HCEC 1CT (cell line): Measurements from ENCODE around the gene ACOD1.
"Not testable (repeated sequence)": the region's sequence is repeated elsewhere in the genome, so short reads cannot be mapped to it uniquely, and the experiment has no call there.

Source experiments
- DNase-seq: peaks from one replicate; pipeline ENCODE4 v3.0.0-alpha.2; 2017

Gene ACOD1

DNA sequence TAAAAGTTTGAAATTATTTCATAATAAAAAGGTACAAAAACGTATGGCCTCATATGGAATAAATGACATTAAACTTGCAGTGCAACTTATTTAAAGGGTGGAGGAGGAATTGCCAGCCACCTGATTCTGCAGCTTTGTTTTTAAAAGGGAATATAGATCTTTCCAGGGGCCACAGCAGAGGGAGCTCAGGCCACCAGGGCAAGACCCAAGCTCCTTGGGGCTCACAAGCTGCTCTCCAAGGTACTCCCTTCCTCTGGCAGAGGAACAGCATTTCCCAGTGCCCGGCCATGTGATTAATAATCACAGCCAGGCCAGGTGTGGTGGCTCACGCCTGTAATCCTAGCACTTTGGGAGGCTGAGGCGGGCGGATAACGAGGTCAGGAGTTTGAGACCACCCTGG is 6.2 kb downstream of the ACOD1 start:
- no peak for DNase-seq

DNA sequence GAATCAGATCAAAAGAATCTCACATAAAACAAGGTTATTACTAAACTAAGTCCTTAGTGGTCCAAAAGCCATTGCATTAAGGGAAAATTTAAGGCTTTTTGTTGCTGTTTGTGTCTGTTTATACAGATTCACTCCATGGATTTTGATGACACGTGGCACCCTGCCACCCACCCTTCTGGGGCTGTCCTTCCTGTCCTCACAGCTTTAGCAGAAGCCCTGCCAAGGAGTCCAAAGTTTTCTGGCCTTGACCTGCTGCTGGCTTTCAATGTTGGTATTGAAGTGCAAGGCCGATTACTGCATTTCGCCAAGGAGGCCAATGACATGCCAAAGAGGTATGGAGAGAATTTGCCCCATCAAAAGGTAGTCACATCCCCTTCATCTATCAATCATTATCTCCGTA is 6.9 kb downstream of the ACOD1 start:
- DNase-seq, result no peak

DNA sequence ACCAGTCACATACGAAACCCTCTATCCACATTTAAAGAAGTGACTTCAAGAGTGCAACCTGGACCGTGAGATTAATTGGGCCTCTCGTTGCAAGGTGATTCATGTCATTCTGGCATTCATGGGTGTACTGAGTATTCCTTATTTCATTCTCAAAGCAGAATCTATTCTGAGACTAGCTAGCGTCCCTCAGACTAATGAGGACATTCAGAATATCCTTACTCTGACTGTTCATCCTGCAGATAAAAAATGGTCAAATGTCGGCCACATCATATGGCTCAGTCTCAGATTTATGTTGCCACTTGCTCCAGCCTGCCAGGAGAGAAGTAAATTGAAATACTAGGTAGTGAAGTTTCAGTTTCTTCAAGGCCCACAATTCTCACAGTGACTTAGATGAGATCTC is 7.3 kb downstream of the ACOD1 start:
- DNase-seq, result no peak

DNA sequence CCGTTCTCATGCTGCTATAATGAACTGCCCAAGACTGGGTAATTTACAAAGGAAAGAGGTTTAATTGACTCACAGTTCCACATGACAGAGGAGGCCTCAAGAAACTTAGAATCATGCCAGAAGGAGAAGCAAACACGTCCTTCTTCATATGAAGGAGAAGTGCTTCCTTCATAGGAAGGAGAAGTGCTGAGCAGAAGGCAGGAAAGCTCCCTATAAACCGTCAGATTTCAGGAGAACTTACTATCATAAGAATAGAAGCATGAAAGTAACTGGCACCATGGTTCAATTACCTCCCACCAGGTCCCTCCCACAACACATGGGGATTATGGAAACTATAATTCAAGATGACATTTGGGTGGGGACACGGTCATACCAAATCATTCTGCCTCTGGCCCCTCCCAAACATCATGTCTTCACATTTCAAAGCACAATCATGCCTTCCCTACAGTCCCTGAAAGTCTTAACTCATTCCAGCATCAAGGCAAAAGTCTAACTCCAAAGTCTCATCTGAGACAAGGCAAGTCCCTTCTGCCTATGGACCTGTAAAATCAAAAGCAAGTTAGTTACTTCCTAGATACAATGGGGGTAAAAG is 10.6 kb downstream of the ACOD1 start:
- no peak for DNase-seq

DNA sequence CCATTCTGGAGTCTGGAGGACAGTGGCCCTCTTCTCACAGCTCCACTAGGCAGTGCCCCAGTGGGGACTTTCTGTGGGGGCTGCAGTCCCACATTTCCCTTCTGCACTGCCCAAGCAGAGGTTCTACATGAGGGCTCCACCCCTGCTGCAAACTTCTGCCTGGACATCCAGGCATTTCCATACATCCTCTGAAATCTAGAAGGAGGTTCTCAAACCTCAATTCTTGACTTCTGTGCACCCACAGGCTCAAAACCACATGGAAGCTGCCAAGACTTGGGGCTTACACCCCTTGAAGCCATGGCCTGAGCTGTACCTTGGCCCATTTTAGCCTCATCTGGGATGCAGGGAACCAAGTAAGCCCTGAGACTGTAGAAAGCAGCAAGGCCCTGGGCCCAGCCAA is 11.4 kb downstream of the ACOD1 start:
- not testable (repeated sequence) for DNase-seq

DNA sequence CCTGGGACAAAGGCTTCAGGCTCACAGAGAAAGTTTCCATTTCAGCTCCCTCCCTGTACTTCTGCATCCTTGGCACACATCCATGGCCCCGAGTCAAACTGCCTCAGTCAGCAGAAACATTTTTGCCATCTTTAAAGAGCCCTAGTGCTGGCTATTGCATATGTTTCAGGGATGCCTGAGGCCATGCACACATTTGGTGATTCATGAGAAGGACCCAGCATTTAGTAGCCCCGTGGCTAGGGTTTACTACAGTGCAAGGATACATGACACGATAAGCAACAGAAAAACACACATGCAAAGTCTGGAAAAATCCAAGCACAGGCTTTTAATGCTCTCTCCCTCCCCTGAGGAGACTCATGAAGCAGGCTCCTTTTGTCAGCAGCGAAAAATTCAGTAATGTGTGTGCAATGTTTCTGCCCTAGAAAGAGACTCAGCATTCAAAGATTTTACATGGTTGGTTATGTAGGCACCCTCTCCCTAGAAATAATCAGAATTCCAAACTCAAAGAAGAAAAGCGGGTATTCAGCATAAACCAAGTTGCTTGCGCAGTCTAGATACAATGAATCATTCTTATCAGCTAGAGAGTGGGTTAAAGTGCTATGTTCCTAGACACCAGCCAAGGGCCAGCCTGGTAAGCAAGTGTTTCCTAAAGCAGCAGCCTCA is 17.6 kb downstream of the ACOD1 start:
- DNase-seq, result peak; percentile 18

DNA sequence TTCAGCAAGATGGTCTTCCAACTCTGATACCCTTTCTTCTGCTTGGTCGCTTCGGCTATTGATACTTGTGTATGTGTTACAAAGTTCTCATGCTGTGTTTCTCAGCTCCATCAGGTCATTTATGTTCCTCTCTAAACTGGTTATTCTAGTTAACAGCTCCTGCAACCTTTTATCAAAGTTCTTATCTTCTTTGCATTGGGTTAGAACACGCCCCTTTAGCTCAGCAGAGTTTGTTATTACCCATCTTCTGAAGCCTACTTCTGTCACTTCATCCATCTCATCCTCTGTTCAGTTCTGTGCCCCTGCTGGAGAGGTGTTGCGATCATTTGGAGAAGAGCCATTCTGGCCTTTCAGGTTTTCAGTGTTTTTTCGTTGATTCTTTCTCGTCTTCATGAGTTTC is 18.7 kb downstream of the ACOD1 start:
- no peak for DNase-seq

DNA sequence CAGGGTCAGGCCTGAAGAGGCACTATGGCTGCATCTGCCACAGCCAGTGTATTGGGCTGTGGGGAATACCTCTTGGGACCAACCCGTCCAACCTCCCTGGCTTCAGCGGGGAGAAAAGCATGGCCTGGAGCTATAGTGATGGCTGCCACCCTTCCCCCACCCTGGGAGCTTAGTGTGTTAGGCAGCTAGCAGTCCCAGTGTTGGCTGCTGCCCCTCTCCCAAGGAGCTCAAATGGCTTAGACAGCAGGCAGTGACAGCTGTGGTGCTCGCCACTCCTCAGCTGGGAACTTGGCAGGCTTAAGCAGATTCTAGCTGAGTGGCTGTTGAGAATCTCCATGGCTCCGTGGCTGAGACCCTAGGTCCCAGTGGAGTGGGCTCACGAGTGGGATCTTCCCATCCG is 19.7 kb downstream of the ACOD1 start:
- DNase-seq, result no peak

DNA sequence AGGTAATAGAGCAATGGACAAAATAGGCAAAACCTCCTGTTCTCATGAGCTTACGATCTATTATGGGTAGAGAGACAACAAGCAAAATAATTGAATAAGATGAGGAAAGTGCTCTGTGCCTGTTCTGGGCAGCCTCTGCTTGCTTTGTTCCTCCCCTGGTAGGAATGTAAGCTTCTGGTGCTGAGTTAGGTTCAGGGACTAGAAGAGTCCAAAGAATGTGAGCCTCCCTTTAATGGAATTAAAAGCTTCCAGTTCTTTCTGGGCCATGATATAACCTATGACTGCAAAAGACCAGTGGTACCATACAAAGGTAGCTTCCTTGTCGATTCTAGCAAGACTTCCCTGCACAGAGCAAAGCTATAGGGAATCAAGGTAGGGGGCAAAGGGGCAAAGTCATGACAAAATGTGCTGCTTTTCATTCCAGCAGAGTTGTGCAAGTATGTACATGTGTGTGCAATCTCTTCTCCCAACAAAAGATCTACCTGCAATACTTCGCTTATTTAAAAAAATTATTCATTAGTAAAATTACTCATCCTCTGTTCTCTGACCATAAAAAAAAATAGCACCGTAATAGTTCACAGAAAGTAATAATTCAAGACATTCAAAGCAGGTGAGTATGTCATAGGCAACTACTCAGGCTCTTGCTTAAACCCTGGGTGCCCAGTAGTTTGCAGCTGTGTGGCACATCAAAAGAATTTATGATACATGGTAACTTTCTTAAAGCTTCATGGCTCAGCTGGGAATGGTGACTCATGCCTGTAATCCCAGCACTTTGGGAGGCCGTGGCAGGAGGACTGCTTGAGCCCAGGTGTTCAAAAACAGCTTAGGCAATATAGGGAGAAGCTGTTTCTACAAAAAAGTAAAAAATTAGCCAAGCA is 21.4 kb downstream of the ACOD1 start:
- peak; percentile 45 for DNase-seq

DNA sequence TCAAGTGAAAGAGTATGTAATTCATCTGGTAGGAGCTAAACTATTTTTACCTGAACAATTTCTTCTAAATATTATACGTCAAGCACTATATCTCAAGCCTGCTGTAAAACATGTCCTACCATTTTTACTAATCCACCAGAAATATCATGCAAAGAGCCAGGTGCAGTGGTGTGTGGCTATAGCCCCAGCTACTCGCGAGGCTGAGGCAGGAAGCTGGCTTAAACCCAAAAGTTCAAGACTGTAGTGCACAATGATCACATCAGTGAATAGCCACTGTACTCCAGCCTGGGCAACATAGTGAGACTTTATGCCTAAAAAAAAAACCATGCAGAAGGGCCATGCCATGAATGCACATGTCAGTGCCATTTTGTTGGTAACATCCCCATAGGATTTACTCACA is 22.9 kb downstream of the ACOD1 start:
- DNase-seq, result no peak

DNA sequence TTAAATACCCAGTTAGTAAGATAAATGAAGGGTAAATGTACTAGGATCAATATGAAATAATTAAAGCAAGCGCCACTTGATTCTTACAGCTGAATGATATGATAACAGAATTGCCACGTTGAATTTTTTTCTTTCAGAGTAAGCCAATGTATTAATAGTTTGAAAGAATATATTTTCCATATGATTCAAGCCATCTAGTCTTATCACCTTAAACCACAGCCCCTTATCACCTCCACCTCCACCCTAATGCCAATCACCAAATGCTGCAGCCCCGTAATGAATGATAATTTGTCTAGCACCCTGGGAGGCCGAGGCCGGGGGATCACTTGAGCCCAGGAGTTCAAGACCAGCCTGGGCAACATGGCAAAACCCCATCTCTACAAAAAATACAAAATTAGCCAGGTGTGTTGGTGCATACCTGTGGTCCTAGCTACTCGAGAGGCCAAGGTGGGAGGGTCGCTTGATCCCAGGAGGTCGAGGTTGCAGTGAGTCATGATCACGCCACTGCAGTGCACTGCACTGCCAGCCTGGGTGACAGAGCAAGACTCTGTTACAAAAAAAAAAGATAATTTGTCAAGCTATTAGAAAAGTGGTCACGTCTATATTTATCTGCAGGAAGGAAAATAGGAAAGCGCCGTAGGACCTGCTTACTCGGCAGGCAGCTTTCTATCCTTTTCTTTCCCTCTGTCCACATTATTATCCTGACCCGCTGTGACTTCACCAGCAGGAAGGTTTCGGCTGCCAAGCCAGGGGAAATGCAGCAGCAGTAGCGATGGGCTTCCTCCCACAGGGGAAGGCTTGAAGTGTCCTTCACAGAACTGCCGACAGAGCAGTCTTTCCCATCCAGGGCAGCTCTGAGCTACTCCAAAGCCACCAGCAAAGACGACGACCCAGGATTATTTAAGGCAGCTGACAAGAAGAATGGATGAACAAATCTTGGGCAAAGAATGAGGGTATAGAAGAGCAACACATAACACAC is 23.8 kb downstream of the ACOD1 start:
- no peak for DNase-seq

DNA sequence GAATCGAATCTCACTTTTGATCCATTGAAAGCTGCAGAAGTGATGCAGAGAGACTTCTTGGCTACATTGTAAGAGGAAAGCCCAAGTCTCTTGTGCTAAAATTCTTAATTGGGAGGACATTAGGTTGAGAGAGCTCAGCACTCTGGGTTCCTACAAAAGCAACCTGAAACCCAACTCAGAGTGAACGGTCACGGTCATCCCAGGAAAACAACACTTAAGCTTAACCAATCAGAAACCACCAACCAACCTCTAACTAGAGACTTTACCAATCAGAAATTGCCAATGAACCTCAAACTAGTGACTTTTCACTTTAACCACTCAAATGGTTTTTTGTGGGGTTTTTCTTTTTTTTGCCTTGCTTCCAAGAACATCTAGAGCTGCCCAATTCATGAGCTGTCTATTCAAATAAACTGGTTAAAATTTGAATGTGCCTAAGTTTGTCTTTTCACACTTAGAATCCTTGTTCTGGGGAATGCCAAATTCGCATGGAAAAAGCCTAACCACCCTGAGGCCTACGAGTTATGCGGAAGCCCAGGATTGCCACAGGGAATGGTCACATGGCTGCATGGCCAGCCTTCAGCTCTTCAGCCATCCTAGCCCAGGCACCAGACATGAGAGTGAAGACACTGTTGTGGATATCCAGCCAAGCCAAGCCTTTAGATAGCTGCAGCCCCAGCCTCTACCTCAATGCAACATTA is 25.8 kb downstream of the ACOD1 start:
- DNase-seq, result no peak

DNA sequence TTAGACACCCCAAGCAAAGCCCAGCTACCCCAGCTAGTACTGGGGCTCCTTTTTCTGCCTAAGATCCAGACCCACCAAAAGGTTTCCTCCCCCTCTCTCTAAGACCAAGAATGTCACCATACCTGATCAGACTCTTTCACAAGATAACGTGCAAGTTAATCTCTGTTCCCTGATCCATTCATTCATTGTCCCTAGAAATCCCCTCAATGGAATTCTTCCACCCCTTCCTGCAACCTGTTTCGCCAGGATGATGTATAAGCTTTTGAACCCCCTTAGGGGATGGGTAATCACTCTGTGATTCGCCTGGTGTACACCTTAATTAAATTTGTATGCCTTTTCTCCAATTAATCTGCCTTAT is 26.3 kb downstream of the ACOD1 start:
- DNase-seq, result no peak

DNA sequence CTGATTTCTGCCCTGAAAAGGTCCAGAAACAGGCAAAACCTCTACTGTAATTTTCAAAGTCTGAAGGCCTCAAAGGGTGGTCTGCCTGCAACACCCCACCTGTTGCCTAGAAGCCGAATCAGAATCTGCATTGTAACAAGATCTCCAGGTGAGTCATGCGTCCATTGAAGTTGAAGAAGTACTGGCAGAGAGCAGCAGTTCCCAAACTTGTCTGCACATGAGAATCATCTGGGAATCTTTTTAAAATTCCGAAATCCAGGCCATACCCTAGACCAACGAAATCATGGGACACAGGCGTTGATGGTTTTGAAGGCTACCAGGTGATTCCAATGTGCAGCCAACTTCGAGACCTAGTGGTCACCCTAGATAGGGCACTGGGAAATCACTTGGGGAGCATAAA is 27.6 kb downstream of the ACOD1 start:
- DNase-seq, result no peak

DNA sequence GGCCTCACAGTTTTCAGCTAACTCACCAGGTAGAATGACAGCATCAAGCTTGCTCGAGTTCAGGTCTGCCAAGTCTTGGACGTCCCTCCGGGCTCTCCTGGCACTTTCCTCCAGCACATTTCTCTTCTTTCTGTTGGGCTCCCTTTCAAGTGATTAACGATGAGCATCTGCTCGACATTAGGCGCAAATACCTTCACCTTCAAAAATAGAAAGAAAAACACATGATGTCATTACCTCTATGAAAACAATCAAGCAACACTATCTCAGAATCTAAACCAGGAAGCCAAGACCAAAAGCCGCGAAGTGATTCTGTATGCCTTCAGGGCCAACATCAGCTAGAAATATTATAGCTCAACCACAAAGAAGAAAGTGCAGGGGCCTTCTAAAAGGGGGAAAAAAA is 28.2 kb downstream of the ACOD1 start:
- no peak for DNase-seq

DNA sequence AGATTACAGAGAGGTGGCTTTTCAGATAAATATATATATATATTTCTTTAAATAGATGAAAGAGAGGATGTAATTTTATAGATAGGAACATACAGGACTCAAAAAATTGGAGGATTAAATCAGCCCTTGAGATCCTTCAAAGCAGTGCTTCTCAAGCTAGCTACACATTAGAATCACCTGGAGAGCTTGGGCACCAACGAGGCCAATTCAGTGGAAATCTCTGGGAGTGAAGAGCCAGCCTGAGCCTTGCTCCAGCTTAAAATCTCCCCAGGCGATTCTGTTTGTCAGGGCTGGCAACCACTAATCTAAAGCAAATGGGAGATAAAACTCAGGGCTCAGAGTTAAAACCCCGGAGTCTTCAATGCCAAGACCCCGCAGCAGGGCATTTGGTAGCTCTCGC is 28.6 kb downstream of the ACOD1 start:
- DNase-seq, result no peak

DNA sequence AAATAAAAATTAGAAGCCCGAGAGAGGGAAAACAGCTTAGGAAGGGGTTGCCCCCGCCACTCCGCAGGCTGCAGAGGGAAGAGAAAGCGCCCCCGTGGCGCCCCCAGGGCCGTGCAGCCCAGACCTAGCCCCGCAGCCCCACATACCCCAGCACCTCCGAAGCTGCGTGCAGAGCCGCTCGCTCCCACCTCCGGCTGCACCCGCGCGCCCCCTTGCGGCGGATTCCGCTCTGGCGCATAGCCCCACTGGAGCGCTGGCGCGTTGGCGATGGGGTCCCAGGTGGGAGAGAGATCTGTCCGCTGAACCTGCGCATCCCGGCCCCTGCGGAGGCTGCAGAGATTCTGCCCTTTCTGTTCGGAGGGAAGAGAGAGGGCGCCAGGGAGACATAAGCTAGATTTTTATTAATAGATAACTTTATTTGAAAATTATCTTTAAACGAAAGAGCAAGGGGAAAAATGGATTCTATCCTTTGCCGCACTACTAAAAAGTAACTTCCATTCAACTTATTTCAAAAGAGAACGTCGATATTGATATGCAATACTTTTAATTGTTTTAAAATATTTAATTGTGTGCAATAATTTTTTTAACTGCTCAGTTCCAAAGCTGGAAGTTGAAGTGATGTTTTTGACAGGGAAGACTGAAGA is 31.9 kb downstream of the ACOD1 start:
- peak; percentile 49 for DNase-seq

DNA sequence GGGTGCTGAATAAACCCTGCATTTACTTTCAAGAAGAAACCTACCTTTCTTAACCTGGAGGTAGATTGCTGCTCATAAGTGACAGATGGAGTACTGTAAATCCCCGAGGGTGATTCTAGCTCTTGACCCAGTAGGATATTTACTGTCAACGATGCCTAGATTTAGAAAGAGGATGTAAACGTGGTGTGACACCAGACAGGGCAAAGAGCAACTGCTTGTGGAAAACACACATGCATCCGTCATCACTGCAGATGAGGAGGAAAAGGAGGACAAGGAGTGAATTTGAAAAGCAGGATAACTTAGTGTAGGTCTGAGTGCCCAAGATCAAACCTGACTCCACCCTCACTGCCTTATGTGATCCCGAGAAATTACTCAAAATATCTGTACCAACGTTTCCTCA is 33.8 kb downstream of the ACOD1 start:
- no peak for DNase-seq

DNA sequence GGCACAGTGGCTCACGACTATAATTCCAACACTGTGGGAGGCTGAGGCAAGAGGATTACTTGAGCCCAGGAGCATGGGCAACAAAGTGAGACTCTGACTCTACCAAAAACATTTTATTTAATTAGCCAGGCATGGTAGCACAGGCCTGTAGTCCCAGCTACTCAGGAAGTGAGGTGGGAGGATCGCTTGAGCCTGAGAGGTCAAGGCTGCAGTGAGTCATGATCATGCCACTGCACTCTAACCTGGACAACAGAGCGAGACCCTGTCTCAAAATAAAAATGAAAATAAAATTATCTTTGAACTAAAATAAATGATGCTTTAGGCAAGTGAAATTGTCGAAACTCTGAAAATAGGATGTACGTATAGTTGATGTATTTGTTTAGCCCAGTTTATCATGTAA is 35.4 kb downstream of the ACOD1 start:
- DNase-seq, result no peak

DNA sequence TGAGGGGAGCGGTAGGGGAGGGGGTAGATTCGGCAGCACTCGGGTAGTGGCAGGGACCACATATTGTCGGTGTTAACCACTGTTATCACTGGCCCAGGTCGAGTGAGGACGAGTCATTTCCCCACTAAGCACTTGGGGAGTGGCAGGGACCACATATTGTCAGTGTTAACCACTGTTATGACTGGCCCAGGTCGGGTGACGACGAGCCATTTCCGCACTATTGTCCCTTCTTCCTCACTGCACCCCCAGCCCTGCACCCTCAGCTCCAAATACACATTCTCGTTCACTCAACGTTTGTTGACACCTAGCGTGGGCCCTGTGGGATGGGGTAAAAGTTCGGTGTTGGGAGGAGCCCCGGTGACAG is 43.1 kb downstream of the ACOD1 start:
- no peak for DNase-seq

DNA sequence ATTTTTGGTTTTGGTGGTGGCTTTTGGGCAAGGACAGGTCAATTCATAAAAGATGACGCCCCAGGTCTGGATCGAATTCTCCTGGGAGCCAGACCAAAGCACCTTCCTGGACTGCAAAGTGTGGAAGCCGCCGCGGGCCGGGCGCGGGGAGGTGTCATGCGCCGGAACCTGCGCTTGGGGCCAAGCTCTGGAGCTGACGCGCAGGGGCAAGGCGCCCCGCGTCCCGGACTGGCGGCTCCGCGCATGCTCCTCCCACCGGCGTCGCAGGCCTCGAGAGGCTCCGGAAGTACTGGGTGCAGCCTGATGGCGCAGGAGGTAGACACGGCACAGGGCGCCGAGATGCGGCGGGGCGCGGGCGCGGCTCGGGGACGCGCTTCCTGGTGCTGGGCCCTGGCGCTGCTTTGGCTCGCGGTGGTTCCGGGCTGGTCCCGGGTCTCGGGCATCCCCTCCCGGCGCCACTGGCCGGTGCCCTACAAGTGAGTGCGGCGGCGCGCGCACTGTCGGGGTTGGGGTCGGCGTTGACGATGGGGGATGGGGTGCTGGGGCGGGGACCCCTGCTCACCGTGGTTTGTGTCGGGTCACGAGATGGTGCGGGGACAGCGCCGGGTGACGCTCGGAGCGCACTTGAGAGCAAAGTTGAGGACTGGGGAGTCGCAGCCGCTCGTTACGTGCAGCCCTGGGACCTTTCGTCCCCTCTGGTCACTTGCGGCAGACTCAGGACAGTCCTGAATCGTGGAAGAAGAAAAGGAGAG is 43.7 kb downstream of the ACOD1 start, which contains the start of gene CLN5:
Gene CLN5, plus strand, starts transcription at position 286 of the 752 bp plus-strand sequence. Its CDS starts 18 bp downstream, at position 304.
- DNase-seq, result peak; percentile 92
